A549 (cell line): ENCODE data around the gene PNPLA2.

Experiments used
- HOXA7 ChIP-seq: fragments of 250-450 bp; sonication (Bioruptor Pico); IDR thresholded peaks from 2 replicates; pipeline ENCODE4 v1.5.0; 2020; ENCODE audit warnings: mild to moderate bottlenecking, moderate library complexity
- MAFK ChIP-seq: fragments of 450-650 bp; IDR thresholded peaks from 2 replicates; pipeline ENCODE4 v1.6.1; 2014; ENCODE audit not compliant: partially characterized antibody
- RFX5 ChIP-seq: fragments of 450-650 bp; IDR thresholded peaks from 2 replicates; pipeline ENCODE4 v1.7.1; 2014; ENCODE audit warnings: antibody characterized with exemption, mild to moderate bottlenecking, moderate library complexity
- TF ChIP-seq, protein P1 (sequence below): fragments of >200 bp; sonication (Bioruptor Twin); formaldehyde crosslinking; IDR thresholded peaks from 3 replicates; pipeline ENCODE4 v1.5.1; 2016

DNA sequence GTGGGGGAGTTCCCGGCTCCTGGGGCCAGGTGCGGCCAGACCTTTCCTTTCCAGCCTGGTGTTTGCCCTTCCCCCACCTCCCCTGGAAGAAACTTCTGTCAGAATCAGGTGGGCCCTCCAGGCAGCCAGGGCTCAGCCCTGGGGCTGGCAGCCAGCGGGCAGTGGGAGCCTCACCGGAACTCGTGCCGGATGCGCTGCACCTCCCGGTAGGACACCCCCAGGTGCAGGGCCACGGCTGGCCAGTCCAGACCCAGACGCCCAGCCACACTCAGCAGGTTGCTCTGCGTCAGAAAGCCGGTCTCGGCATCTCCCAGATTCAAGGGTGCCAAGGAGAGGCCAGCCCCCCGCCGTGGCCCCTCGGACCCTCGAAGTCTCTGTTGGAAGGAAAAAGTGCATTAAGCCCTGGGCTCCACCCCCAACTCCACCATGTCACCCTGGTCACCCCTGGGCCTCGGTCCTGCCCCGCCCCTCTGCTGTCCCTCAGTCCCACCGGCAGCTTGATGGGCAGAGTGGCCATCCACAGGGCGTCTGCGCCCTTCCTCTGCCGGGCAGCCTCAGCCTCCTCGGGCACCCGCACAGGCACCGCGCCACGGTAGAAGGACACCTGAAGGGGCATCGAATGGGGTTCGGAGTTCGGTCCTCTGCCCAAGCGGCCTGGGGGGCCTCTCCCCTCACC, 18.9 kb upstream of the PNPLA2 start:
- TF ChIP-seq, protein P1, sequence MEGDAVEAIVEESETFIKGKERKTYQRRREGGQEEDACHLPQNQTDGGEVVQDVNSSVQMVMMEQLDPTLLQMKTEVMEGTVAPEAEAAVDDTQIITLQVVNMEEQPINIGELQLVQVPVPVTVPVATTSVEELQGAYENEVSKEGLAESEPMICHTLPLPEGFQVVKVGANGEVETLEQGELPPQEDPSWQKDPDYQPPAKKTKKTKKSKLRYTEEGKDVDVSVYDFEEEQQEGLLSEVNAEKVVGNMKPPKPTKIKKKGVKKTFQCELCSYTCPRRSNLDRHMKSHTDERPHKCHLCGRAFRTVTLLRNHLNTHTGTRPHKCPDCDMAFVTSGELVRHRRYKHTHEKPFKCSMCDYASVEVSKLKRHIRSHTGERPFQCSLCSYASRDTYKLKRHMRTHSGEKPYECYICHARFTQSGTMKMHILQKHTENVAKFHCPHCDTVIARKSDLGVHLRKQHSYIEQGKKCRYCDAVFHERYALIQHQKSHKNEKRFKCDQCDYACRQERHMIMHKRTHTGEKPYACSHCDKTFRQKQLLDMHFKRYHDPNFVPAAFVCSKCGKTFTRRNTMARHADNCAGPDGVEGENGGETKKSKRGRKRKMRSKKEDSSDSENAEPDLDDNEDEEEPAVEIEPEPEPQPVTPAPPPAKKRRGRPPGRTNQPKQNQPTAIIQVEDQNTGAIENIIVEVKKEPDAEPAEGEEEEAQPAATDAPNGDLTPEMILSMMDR, result no peak
- TF ChIP-seq MAFK (no peak), RFX5 (no peak), HOXA7 (CRISPR knock-in tag) (no peak)
